Liver (tissue), 9 donors: ENCODE measurements around the gene TRIM32. TPM values are rescaled to one million over a fixed set of nuclear protein-coding genes. Genes with fewer than 3 reads are reported as not detected.

ENCODE experiments used
- DNase-seq: peaks from one replicate; pipeline ENCODE4 v3.0.0-alpha.2; 2017; ENCODE audit warnings: low spot score
- H3K27ac ChIP-seq, 2 donors: one replicate each; pipeline ENCODE4 v1.7.0; 2013; ENCODE audit warnings: inconsistent platforms in 2 of 2, low read length in 2 of 2, control low read depth in 1 of 2, low read depth in 1 of 2, mild to moderate bottlenecking in 1 of 2
- H3K27me3 ChIP-seq, 4 donors: one replicate each; pipeline versions ENCODE4 v1.6.1 to v1.7.0; 2013; ENCODE audit warnings: low read length in 3 of 4, inconsistent platforms in 1 of 4, mild to moderate bottlenecking in 1 of 4, moderate library complexity in 1 of 4; ENCODE audit not compliant: control insufficient read depth in 4 of 4, insufficient read depth in 4 of 4
- H3K36me3 ChIP-seq, 4 donors: one replicate each; pipeline versions ENCODE4 v1.6.1 to v1.7.0; 2013; ENCODE audit warnings: low read length in 3 of 4, mild to moderate bottlenecking in 3 of 4, low read depth in 1 of 4, moderate library complexity in 1 of 4; ENCODE audit not compliant: control insufficient read depth in 4 of 4, insufficient read depth in 3 of 4
- H3K4me1 ChIP-seq, 4 donors: one replicate each; pipeline versions ENCODE4 v1.6.1 to v1.7.0; 2013; ENCODE audit warnings: low read length in 3 of 4, mild to moderate bottlenecking in 3 of 4, moderate library complexity in 1 of 4; ENCODE audit not compliant: control insufficient read depth in 4 of 4, insufficient read depth in 4 of 4
- H3K4me3 ChIP-seq, 3 donors: one replicate each; pipeline versions ENCODE4 v1.6.1 to v1.7.0; 2013; ENCODE audit warnings: low read length in 3 of 3, control low read depth in 1 of 3, low read depth in 1 of 3, mild to moderate bottlenecking in 1 of 3
- H3K9ac ChIP-seq, 2 donors: one replicate each; pipeline ENCODE4 v1.7.0; 2013; ENCODE audit warnings: low read length in 2 of 2, mild to moderate bottlenecking in 2 of 2, moderate library complexity in 2 of 2, control low read depth in 1 of 2, low read depth in 1 of 2
- H3K9me3 ChIP-seq, 4 donors: one replicate each; pipeline versions ENCODE4 v1.6.1 to v1.7.0; 2013; ENCODE audit warnings: low read length in 3 of 4; ENCODE audit not compliant: control insufficient read depth in 4 of 4
- FOXA1 ChIP-seq: IDR thresholded peaks from 2 replicates; pipeline ENCODE4 v1.6.1; 2016; ENCODE audit warnings: antibody characterized with exemption
- GABPA ChIP-seq, 2 donors: IDR thresholded peaks in 1 of 2; conservative IDR thresholded peaks in 1 of 2; 2 replicates each; pipeline ENCODE4 v1.6.1; 2016; ENCODE audit warnings: antibody characterized with exemption in 2 of 2, mild to moderate bottlenecking in 1 of 2, moderate library complexity in 1 of 2
- HNF4A ChIP-seq, 2 donors: conservative IDR thresholded peaks; 2 replicates each; pipeline ENCODE4 v1.6.1; 2016; ENCODE audit warnings: antibody characterized with exemption in 2 of 2, mild to moderate bottlenecking in 2 of 2
- HNF4G ChIP-seq: IDR thresholded peaks from 2 replicates; pipeline ENCODE4 v1.6.1; 2016; ENCODE audit warnings: antibody characterized with exemption
- JUND ChIP-seq, 2 donors: IDR thresholded peaks; 2 replicates each; pipeline ENCODE4 v1.6.1; 2016; ENCODE audit warnings: antibody characterized with exemption in 2 of 2
- MAX ChIP-seq: IDR thresholded peaks from 2 replicates; pipeline ENCODE4 v1.6.1; 2016; ENCODE audit warnings: antibody characterized with exemption
- NR2F2 ChIP-seq: IDR thresholded peaks from 2 replicates; pipeline ENCODE4 v1.6.1; 2016; ENCODE audit warnings: antibody characterized with exemption
- RAD21 ChIP-seq, 2 donors: IDR thresholded peaks; 2 replicates each; pipeline ENCODE4 v1.6.1; 2016; ENCODE audit warnings: antibody characterized with exemption in 2 of 2, mild to moderate bottlenecking in 2 of 2
- RXRA ChIP-seq, 2 donors: IDR thresholded peaks; 2 replicates each; pipeline ENCODE4 v1.6.1; 2017 to 2018; ENCODE audit warnings: antibody characterized with exemption in 2 of 2, mild to moderate bottlenecking in 1 of 2
- TAF1 ChIP-seq: conservative IDR thresholded peaks from 2 replicates; pipeline ENCODE4 v1.6.1; 2016; ENCODE audit warnings: antibody characterized with exemption, mild to moderate bottlenecking
- YY1 ChIP-seq: IDR thresholded peaks from 2 replicates; pipeline ENCODE4 v1.6.1; 2016; ENCODE audit warnings: antibody characterized with exemption, mild to moderate bottlenecking
- ZBTB33 ChIP-seq: IDR thresholded peaks from 2 replicates; pipeline ENCODE4 v1.6.1; 2016; ENCODE audit warnings: antibody characterized with exemption
- WGBS: extraction: QIAGEN DNeasy Blood & Tissue Kit; methylation state at CpG from one replicate; pipeline ENCODE4 v1.1.7; 2013; 5-methylcytosine and 5-hydroxymethylcytosine counted together
- polyA plus RNA-seq, 2 donors: library from polyadenylated mRNA; stranded (reverse) in 1 of 2; unstranded in 1 of 2; fragments of 200-250 nt in 1 of 2; fragments of >200 nt in 1 of 2; fragmentation: Nextera tagmentation in 1 of 2; extraction: Ambion mirVana in 1 of 2; gene quantifications; one replicate each; pipeline versions ENCODE4 v1.2.1 to v1.2.3, GENCODE V29; 2013 to 2015
- total RNA-seq, 2 donors: library from RNA; depleted of rRNA; stranded (reverse); fragments of >200 nt; gene quantifications; one replicate each; pipeline ENCODE4 v1.2.3, GENCODE V29; 2014
- TF ChIP-seq, protein P1 (sequence below): IDR thresholded peaks from 2 replicates; pipeline ENCODE4 v1.6.1; 2016; ENCODE audit warnings: antibody characterized with exemption, mild to moderate bottlenecking
- TF ChIP-seq, protein P2 (sequence below): fragments of 150-350 bp; IDR thresholded peaks from 2 replicates; pipeline ENCODE4 v1.5.1; 2017; ENCODE audit warnings: improper control_type of control experiment, low read depth, low read length; ENCODE audit not compliant: missing input control
- donor health status: healthy.
- donor health status: healthy.
- donor health status: healthy.
- donor health status: healthy.
- donor health status: healthy.

Gene TRIM32
- total and polyA plus RNA-seq, 4 donors: 3.0 to 5.9 (median 3.5) TPM

DNA sequence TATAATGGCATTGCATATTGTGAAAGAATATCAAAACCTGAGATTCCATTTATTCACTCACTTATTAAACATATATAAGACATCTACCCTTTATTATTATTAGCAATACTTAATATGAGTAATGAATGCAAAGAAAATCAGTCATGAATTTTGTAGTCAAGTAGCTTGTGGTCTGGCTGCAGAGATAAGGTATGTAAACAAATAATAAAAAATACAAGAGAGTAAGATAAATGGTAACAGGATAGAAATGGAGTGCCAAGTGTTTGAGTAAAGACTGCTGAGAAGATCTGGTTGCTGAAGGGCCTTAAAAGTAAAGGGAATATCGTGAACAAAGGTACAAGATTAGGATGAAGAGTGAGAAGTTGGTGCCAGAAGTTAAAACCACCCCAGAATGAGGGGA lies 18.4 kb downstream of the TRIM32 start (continued):
- TF ChIP-seq, protein P1, sequence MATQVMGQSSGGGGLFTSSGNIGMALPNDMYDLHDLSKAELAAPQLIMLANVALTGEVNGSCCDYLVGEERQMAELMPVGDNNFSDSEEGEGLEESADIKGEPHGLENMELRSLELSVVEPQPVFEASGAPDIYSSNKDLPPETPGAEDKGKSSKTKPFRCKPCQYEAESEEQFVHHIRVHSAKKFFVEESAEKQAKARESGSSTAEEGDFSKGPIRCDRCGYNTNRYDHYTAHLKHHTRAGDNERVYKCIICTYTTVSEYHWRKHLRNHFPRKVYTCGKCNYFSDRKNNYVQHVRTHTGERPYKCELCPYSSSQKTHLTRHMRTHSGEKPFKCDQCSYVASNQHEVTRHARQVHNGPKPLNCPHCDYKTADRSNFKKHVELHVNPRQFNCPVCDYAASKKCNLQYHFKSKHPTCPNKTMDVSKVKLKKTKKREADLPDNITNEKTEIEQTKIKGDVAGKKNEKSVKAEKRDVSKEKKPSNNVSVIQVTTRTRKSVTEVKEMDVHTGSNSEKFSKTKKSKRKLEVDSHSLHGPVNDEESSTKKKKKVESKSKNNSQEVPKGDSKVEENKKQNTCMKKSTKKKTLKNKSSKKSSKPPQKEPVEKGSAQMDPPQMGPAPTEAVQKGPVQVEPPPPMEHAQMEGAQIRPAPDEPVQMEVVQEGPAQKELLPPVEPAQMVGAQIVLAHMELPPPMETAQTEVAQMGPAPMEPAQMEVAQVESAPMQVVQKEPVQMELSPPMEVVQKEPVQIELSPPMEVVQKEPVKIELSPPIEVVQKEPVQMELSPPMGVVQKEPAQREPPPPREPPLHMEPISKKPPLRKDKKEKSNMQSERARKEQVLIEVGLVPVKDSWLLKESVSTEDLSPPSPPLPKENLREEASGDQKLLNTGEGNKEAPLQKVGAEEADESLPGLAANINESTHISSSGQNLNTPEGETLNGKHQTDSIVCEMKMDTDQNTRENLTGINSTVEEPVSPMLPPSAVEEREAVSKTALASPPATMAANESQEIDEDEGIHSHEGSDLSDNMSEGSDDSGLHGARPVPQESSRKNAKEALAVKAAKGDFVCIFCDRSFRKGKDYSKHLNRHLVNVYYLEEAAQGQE: no peak

DNA sequence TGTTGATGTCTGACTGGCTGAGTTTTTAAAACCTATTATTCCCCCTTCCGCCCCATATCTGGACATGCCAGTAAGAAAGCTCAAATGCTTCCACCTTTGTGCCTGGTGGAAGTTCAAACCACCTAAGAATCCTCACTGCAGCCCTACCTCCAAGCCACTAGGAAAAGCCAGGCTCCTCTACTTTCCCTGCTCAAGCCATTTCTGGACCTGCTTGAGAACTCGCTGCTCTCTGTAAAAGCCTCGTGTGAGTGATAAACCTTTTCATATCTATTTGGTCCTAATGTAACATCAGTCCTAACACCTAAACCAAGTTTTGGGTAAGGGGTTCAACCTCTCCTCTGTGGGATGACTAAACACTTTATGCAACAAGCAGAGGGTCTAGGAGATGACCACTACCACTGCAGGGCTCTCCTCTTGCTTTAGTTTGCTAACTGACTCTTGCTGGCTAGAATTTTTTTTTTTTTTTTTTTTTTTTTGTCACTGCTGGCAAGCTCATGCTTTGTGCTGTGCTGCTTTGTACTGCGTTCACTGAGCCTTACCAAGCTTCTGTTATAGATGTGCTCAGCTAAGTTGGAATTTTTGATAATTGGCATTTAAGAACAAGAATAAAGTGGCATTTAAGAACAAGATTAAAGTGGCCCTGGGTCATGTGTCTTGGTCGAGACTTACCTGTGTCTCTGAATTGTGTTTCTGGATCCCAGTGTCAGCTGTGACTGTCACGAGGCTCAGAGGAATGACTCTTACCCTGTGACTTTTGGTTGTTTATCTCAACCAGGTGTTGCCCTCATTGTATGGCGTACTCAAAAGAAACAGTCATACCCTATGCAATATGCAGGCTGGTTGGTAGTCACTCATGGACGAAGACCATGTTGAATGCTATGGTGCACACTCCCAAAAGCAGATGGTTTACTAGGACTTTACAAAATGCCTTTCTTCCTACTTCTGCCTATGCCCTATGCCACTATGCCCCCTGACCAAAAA lies 19.5 kb downstream of the TRIM32 start:
- H3K4me1 ChIP-seq: peaks cover 0 to 2% (median 0%) of the 10 kb centered on the region in 4 donors
- no peak overlapping the region for H3K4me3 ChIP-seq
- no peaks in the 10 kb centered on the region for H3K9me3 ChIP-seq
- DNase-seq: no peak
- H3K27ac ChIP-seq: no peak overlapping the region
- no peaks in the 10 kb centered on the region for H3K27me3 ChIP-seq
- no peak overlapping the region for H3K9ac ChIP-seq
- TF ChIP-seq, protein P2, sequence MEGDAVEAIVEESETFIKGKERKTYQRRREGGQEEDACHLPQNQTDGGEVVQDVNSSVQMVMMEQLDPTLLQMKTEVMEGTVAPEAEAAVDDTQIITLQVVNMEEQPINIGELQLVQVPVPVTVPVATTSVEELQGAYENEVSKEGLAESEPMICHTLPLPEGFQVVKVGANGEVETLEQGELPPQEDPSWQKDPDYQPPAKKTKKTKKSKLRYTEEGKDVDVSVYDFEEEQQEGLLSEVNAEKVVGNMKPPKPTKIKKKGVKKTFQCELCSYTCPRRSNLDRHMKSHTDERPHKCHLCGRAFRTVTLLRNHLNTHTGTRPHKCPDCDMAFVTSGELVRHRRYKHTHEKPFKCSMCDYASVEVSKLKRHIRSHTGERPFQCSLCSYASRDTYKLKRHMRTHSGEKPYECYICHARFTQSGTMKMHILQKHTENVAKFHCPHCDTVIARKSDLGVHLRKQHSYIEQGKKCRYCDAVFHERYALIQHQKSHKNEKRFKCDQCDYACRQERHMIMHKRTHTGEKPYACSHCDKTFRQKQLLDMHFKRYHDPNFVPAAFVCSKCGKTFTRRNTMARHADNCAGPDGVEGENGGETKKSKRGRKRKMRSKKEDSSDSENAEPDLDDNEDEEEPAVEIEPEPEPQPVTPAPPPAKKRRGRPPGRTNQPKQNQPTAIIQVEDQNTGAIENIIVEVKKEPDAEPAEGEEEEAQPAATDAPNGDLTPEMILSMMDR: no peak
- TF ChIP-seq RXRA (IDR thresholded peaks at IDR 0.05) (no peak), HNF4G (no peak), NR2F2 (no peak)
- no peaks in the 10 kb centered on the region for H3K36me3 ChIP-seq
- WGBS: 96% methylated on average over 8 of the region's 8 CpGs

DNA sequence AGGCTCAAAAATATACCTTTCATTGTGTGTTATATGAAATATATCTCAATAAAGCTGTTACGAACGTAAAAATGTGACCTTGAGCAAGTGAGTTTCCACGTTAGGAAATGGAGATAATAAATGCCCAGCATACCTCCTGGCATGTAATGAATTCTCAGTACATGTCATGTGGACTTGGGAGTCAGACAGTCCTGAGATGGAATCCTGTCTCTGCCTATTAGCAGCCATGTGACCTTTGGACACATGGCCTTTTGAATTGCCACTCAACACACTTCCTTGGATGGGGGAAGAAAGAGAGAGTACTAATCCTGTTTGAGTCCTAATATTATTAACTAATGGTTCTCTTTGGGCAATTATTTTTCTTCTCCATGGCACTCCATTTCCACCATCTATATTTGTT lies 25.7 kb downstream of the TRIM32 start:
- H3K27ac ChIP-seq: no peak overlapping the region
- no peaks in the 10 kb centered on the region for H3K9me3 ChIP-seq
- no peaks in the 10 kb centered on the region for H3K27me3 ChIP-seq
- no peaks in the 10 kb centered on the region for H3K36me3 ChIP-seq
- H3K4me1 ChIP-seq: no peaks in the 10 kb centered on the region
- WGBS: 88% methylated on average over 3 of the region's 3 CpGs
- H3K4me3 ChIP-seq: no peak overlapping the region
- DNase-seq: no peak
- H3K9ac ChIP-seq: no peak overlapping the region
- no peak for TF ChIP-seq TAF1
- no peak for TF ChIP-seq JUND (IDR thresholded peaks at IDR 0.05)
- no peak for TF ChIP-seq RXRA (IDR thresholded peaks at IDR 0.05)
- no peak for TF ChIP-seq RAD21 (IDR thresholded peaks at IDR 0.05)
- TF ChIP-seq HNF4A (conservative IDR thresholded peaks at IDR 0.05): no peak
- no peak for TF ChIP-seq HNF4G
- TF ChIP-seq, protein P1: no peak
- no peak for TF ChIP-seq GABPA (IDR thresholded peaks at IDR 0.05 in 1 of 2, conservative IDR thresholded peaks at IDR 0.05 in 1 of 2)
- TF ChIP-seq ZBTB33: no peak
- TF ChIP-seq MAX: no peak
- TF ChIP-seq YY1: no peak
- TF ChIP-seq, protein P2: no peak
- no peak for TF ChIP-seq FOXA1
